ENCODE measurements around the gene TAF4.

DNA sequence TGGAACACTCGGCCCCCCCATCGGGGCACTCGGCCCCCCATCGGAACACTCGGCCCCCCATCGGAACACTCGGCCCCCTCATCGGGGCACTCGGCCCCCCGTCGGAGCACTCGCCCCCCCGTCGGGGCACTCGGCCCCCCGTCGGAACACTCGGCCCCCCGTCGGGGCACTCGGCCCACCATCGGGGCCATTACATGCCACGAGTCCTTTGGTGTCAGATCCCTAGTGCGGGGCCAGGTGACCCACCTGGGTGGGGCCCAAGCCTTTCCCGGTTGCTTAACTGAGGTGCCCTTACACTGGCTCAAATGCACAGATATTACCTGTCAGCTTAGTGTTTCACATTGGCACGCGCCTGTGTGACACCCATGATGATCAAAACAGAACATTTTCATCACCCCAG lies 95.9 kb downstream of the TAF4 start:
- TF ChIP-seq U2AF1 (optimal IDR thresholded peaks at IDR 0.05; ENCODE audit: low read depth, low read length) (no peak), HOXA9 (CRISPR knock-in tag; IDR thresholded peaks at IDR 0.05; ENCODE audit: borderline replicate concordance) (no peak), ARNTL (CRISPR knock-in tag; IDR thresholded peaks at IDR 0.05) (no peak), SMC3 (IDR thresholded peaks at IDR 0.05; ENCODE audit: low read length) (no peak), ZNF792 (CRISPR knock-in tag; IDR thresholded peaks at IDR 0.05) (no peak), NCOA1 (CRISPR knock-in tag; IDR thresholded peaks at IDR 0.05) (no peak), ZNF766 (CRISPR knock-in tag; IDR thresholded peaks at IDR 0.05; ENCODE audit: borderline replicate concordance) (no peak), SNAI1 (CRISPR knock-in tag; IDR thresholded peaks at IDR 0.05; ENCODE audit: borderline replicate concordance) (no peak)

All from HepG2 (cell line).